Caco-2 (cell line): Measurements from ENCODE around the gene IL23R. TPM values are rescaled to one million over a fixed set of nuclear protein-coding genes. Genes with fewer than 3 reads are reported as not detected.

Source experiments
- BruUV-seq: library from RNA; stranded (reverse); fragments of 400-500 nt; replicated peaks from 2 replicates; lab custom pipeline; 2021; lab: Mats Ljungman, UMichigan
- CTCF ChIA-PET: fragments of 300-600 bp; sonication (Branson Sonifier 250); formaldehyde crosslinking; loops from one replicate; lab custom pipeline; 2022; ENCODE audit warnings: antibody characterized with exemption; lab: Charles Lee
- POLR2A ChIA-PET: fragments of 300-600 bp; sonication (Branson Sonifier 250); formaldehyde crosslinking; loops from one replicate; lab custom pipeline; 2022; ENCODE audit warnings: antibody characterized with exemption; lab: Charles Lee
- DNase-seq, 2 experiments: peaks; one replicate each; pipeline versions ENCODE4 v3.0.0 to v3.0.0-alpha.2; 2020 to 2022
- H3K27me3 ChIP-seq: replicated peaks from 2 replicates; pipeline ENCODE4 v1.6.0; 2011; ENCODE audit warnings: low read length; ENCODE audit not compliant: control insufficient read depth, insufficient read depth
- H3K36me3 ChIP-seq: 2 replicates; pipeline ENCODE4 v1.5.1; 2011; ENCODE audit warnings: low read length; ENCODE audit not compliant: control insufficient read depth, insufficient read depth
- H3K4me1 ChIP-seq: fragments of 250-450 bp; sonication (Bioruptor Pico); 2 replicates; pipeline ENCODE4 v1.5.1; 2020; ENCODE audit warnings: mild to moderate bottlenecking
- H3K4me3 ChIP-seq: 2 replicates; pipeline ENCODE4 v1.5.1; 2011; ENCODE audit warnings: low read depth, mild to moderate bottlenecking, control low read depth, low read length
- H3K9me3 ChIP-seq: fragments of 250-450 bp; sonication (Bioruptor Pico); 2 replicates; pipeline ENCODE4 v1.5.1; 2020; ENCODE audit warnings: mild to moderate bottlenecking, moderate library complexity
- H3K27ac Mint-ChIP-seq: one replicate; pipeline ENCODE4 v1.8.0; 2022; ENCODE audit warnings: mixed read lengths; ENCODE audit not compliant: unreplicated experiment
- H3K27me3 Mint-ChIP-seq: one replicate; pipeline ENCODE4 v1.8.0; 2022; ENCODE audit warnings: mixed read lengths; ENCODE audit not compliant: insufficient read depth, unreplicated experiment
- H3K36me3 Mint-ChIP-seq: one replicate; pipeline ENCODE4 v1.8.0; 2022; ENCODE audit warnings: mild to moderate bottlenecking, mixed read lengths; ENCODE audit not compliant: insufficient read depth, unreplicated experiment
- H3K4me1 Mint-ChIP-seq: one replicate; pipeline ENCODE4 v1.8.0; 2022; ENCODE audit warnings: low read depth, mixed read lengths; ENCODE audit not compliant: unreplicated experiment
- H3K4me3 Mint-ChIP-seq: one replicate; pipeline ENCODE4 v1.8.0; 2022; ENCODE audit warnings: mild to moderate bottlenecking, moderate library complexity, mixed read lengths; ENCODE audit not compliant: unreplicated experiment
- H3K9me3 Mint-ChIP-seq: one replicate; pipeline ENCODE4 v1.8.0; 2022; ENCODE audit warnings: mixed read lengths; ENCODE audit not compliant: unreplicated experiment
- CTCF ChIP-seq, 2 experiments: fragments of 200-600 bp in 1 of 2; IDR thresholded peaks; 1 replicate in 1 of 2; 2 replicates in 1 of 2; pipeline versions ENCODE4 v1.5.1 to v1.8.0; 2011 to 2022; ENCODE audit warnings: antibody characterized with exemption in 1 of 2, control low read depth in 1 of 2, inconsistent platforms in 1 of 2, low read depth in 1 of 2, low read length in 1 of 2, mild to moderate bottlenecking in 1 of 2, moderate library complexity in 1 of 2; ENCODE audit not compliant: insufficient read depth in 1 of 2, severe bottlenecking in 1 of 2, unreplicated experiment in 1 of 2
- intact Hi-C: fragments of 100-400 bp; cut with micrococcal nuclease; formaldehyde crosslinking; loops from one replicate; pipeline ENCODE4 v1.10.0; 2022; ENCODE audit not compliant: unreplicated experiment
- total RNA-seq: library from RNA; stranded (reverse); gene quantifications from 2 replicates; pipeline ENCODE4 v1.2.3, GENCODE V29; 2022

IL23R gene
- total RNA-seq, 1 experiment from 2014 or later, result not detected

- H3K27me3 Mint-ChIP-seq, result no peaks in the 10 kb centered on the region
- Histone ChIP-seq H3K36me3 (no peaks in the 10 kb centered on the region), H3K9me3 (no peaks in the 10 kb centered on the region), H3K27me3 (no peaks in the 10 kb centered on the region), H3K4me1 (no peaks in the 10 kb centered on the region; the same call in 1 of the 2 replicates), H3K4me3 (no peak overlapping the region)
- H3K36me3 Mint-ChIP-seq, result no peaks in the 10 kb centered on the region
- ChIA-PET POLR2A (no interaction called here), CTCF (no interaction called here)
- no peak for DNase-seq
- no peak for TF ChIP-seq CTCF (IDR thresholded peaks at IDR 0.05; ENCODE audit: insufficient read depth in 1 of 2, low read depth in 1 of 2, low read length in 1 of 2, severe bottlenecking in 1 of 2, unreplicated experiment in 1 of 2)
- H3K9me3 Mint-ChIP-seq, result no peaks in the 10 kb centered on the region
- no peak overlapping the region for H3K27ac Mint-ChIP-seq
- H3K4me3 Mint-ChIP-seq, result no peak overlapping the region
- intact Hi-C loops, result no loop called here
- H3K4me1 Mint-ChIP-seq, result no peaks in the 10 kb centered on the region
- BruUV-seq, result no TSS peak
Observed at GRCh38 chr1:67264899-67265298, 98.6 kb downstream of the IL23R start.

DNA sequence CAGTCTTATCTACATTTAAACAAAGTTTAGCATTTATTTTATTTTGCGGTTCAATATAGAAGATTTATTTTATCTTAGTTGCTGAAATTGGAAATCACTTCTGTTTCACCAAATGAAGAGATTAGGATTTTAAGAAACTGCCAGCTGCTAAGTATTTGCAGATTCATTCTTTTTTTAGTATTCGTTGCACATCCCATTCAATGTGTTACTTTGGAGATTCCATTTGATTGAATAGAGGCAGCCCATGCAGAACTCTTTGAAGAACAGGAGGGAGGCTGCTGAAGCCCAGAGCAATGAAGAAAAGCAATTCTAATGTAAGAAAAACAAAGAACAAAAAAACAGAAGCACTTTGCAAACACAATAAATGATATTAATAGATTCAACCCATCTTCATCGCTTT, 102.8 kb downstream of the IL23R start:
- CTCF ChIA-PET, result no interaction called here
- Mint-ChIP-seq H3K36me3 (no peaks in the 10 kb centered on the region), H3K9me3 (no peaks in the 10 kb centered on the region), H3K27me3 (no peaks in the 10 kb centered on the region), H3K4me3 (no peak overlapping the region), H3K27ac (no peak overlapping the region), H3K4me1 (no peaks in the 10 kb centered on the region)
- POLR2A ChIA-PET, result no interaction called here
- Histone ChIP-seq H3K27me3 (no peaks in the 10 kb centered on the region), H3K9me3 (no peaks in the 10 kb centered on the region), H3K36me3 (no peaks in the 10 kb centered on the region), H3K4me1 (no peaks in the 10 kb centered on the region; the same call in 1 of the 2 replicates), H3K4me3 (no peak overlapping the region)
- no peak for DNase-seq
- intact Hi-C loops, result no loop called here
- TF ChIP-seq CTCF (IDR thresholded peaks at IDR 0.05; ENCODE audit: insufficient read depth in 1 of 2, low read depth in 1 of 2, low read length in 1 of 2, severe bottlenecking in 1 of 2, unreplicated experiment in 1 of 2), result no peak
- BruUV-seq, result no TSS peak

GRCh38 chr1:67270541-67270940, 104.3 kb downstream of the IL23R start:
- H3K27me3 Mint-ChIP-seq, result no peaks in the 10 kb centered on the region
- H3K36me3 Mint-ChIP-seq, result no peaks in the 10 kb centered on the region
- no peak for DNase-seq
- H3K4me3 Mint-ChIP-seq, result no peak overlapping the region
- CTCF ChIA-PET, result no interaction called here
- H3K27ac Mint-ChIP-seq, result no peak overlapping the region
- Histone ChIP-seq H3K27me3 (no peaks in the 10 kb centered on the region), H3K9me3 (no peaks in the 10 kb centered on the region), H3K36me3 (no peaks in the 10 kb centered on the region), H3K4me1 (no peaks in the 10 kb centered on the region; the same call in 1 of the 2 replicates), H3K4me3 (no peak overlapping the region)
- BruUV-seq, result no TSS peak
- intact Hi-C loops, result no loop called here
- POLR2A ChIA-PET, result no interaction called here
- no peaks in the 10 kb centered on the region for H3K9me3 Mint-ChIP-seq
- TF ChIP-seq CTCF (IDR thresholded peaks at IDR 0.05; ENCODE audit: insufficient read depth in 1 of 2, low read depth in 1 of 2, low read length in 1 of 2, severe bottlenecking in 1 of 2, unreplicated experiment in 1 of 2), result no peak
- H3K4me1 Mint-ChIP-seq, result no peaks in the 10 kb centered on the region
